ENCODE measurements around the gene NRP2. TPM values are rescaled to one million over a fixed set of nuclear protein-coding genes. Genes with fewer than 3 reads are reported as not detected.

The NRP2 gene
- total RNA-seq, 2 donors from 2014 or later: 69.7 to 92.4 TPM

- H3K4me3 Mint-ChIP-seq: no peak overlapping the region
- Histone ChIP-seq H3K27ac (ENCODE audit: low read depth, low read length) (no peak overlapping the region), H3K27me3 (ENCODE audit: control insufficient read depth, insufficient read depth, low read length, poor library complexity, severe bottlenecking) (no peaks in the 10 kb centered on the region), H3K36me3 (ENCODE audit: control insufficient read depth, insufficient read depth, low read length) (peaks cover 66% of the 10 kb centered on the region), H3K9ac (ENCODE audit: extremely low read depth, low read length, poor library complexity, severe bottlenecking) (no peak overlapping the region), H3K9me3 (ENCODE audit: control insufficient read depth, low read length) (no peaks in the 10 kb centered on the region), H3K4me1 (ENCODE audit: control insufficient read depth, insufficient read depth, low read length) (no peaks in the 10 kb centered on the region), H3K4me3 (ENCODE audit: low read length) (no peak overlapping the region)
- H3K36me3 Mint-ChIP-seq (ENCODE audit: low read depth): peaks cover 73% of the 10 kb centered on the region
- H3K27ac Mint-ChIP-seq: no peak overlapping the region
- H3K9me3 Mint-ChIP-seq: no peaks in the 10 kb centered on the region
- no peaks in the 10 kb centered on the region for H3K27me3 Mint-ChIP-seq (ENCODE audit: insufficient read depth)
- 91 to 95% methylated on average over 3 to 5 of the region's 5 CpGs for WGBS, 2 experiments (ENCODE audit: insufficient coverage in 1 of 2, insufficient read length in 1 of 2)
- DNase-seq: no peak
- peaks cover 14% of the 10 kb centered on the region for H3K4me1 Mint-ChIP-seq
- no peak for TF ChIP-seq CTCF (conservative IDR thresholded peaks at IDR 0.05)
Observed at GRCh38 chr2:205751569-205752031, 69.3 kb downstream of the NRP2 start.

- Mint-ChIP-seq H3K27me3 (ENCODE audit: insufficient read depth) (no peaks in the 10 kb centered on the region), H3K4me3 (no peak overlapping the region), H3K36me3 (ENCODE audit: low read depth) (peaks cover 74% of the 10 kb centered on the region), H3K4me1 (peaks cover 19% of the 10 kb centered on the region), H3K27ac (no peak overlapping the region), H3K9me3 (no peaks in the 10 kb centered on the region)
- WGBS, 2 experiments (ENCODE audit: insufficient coverage in 1 of 2, insufficient read length in 1 of 2): 95 to 97% methylated on average over 4 of the region's 4 CpGs
- H3K36me3 ChIP-seq (ENCODE audit: control insufficient read depth, insufficient read depth, low read length): peaks cover 67% of the 10 kb centered on the region
- H3K27ac ChIP-seq (ENCODE audit: low read depth, low read length): no peak overlapping the region
- no peak overlapping the region for H3K9ac ChIP-seq (ENCODE audit: extremely low read depth, low read length, poor library complexity, severe bottlenecking)
- no peak for DNase-seq
- no peaks in the 10 kb centered on the region for H3K4me1 ChIP-seq (ENCODE audit: control insufficient read depth, insufficient read depth, low read length)
- H3K9me3 ChIP-seq (ENCODE audit: control insufficient read depth, low read length): no peaks in the 10 kb centered on the region
- H3K27me3 ChIP-seq (ENCODE audit: control insufficient read depth, insufficient read depth, low read length, poor library complexity, severe bottlenecking): no peaks in the 10 kb centered on the region
- no peak for TF ChIP-seq CTCF (conservative IDR thresholded peaks at IDR 0.05)
- H3K4me3 ChIP-seq (ENCODE audit: low read length): no peak overlapping the region
Observed at GRCh38 chr2:205752296-205752820, 70.1 kb downstream of the NRP2 start.

- H3K4me3 ChIP-seq (ENCODE audit: low read length): no peak overlapping the region
- DNase-seq: no peak
- Mint-ChIP-seq H3K9me3 (no peaks in the 10 kb centered on the region), H3K4me1 (peaks cover 22% of the 10 kb centered on the region), H3K27me3 (ENCODE audit: insufficient read depth) (no peaks in the 10 kb centered on the region), H3K4me3 (no peak overlapping the region), H3K36me3 (ENCODE audit: low read depth) (peaks cover 71% of the 10 kb centered on the region), H3K27ac (no peak overlapping the region)
- TF ChIP-seq CTCF (conservative IDR thresholded peaks at IDR 0.05): no peak
- no peaks in the 10 kb centered on the region for H3K4me1 ChIP-seq (ENCODE audit: control insufficient read depth, insufficient read depth, low read length)
- H3K27ac ChIP-seq (ENCODE audit: low read depth, low read length): no peak overlapping the region
- no peaks in the 10 kb centered on the region for H3K27me3 ChIP-seq (ENCODE audit: control insufficient read depth, insufficient read depth, low read length, poor library complexity, severe bottlenecking)
- H3K36me3 ChIP-seq (ENCODE audit: control insufficient read depth, insufficient read depth, low read length): peaks cover 67% of the 10 kb centered on the region
- no peak overlapping the region for H3K9ac ChIP-seq (ENCODE audit: extremely low read depth, low read length, poor library complexity, severe bottlenecking)
- WGBS, 2 experiments (ENCODE audit: insufficient coverage in 1 of 2, insufficient read length in 1 of 2): 80 to 98% methylated on average over 3 to 8 of the region's 8 CpGs
- no peaks in the 10 kb centered on the region for H3K9me3 ChIP-seq (ENCODE audit: control insufficient read depth, low read length)
Observed at GRCh38 chr2:205752924-205753323, 70.6 kb downstream of the NRP2 start.

Measured in endodermal cell (in vitro differentiated cells).